ENCODE data around the gene STAT1.

Gene STAT1

GRCh38 chr2:190959911-190960788, 53.8 kb downstream of the STAT1 start:
- peaks cover 4% of the 10 kb centered on the region; the same call in 1 of the 2 replicates for H3K36me3 ChIP-seq (ENCODE audit: insufficient read depth, low read length)
- H3K9ac ChIP-seq (ENCODE audit: low read depth, low read length): no peak overlapping the region
- no peaks in the 10 kb centered on the region for H3K9me3 ChIP-seq (ENCODE audit: control insufficient read depth, insufficient read depth, low read length)
- no peaks in the 10 kb centered on the region for H3K4me1 ChIP-seq (ENCODE audit: insufficient read depth, low read length)

GRCh38 chr2:190953257-190953656, 60.7 kb downstream of the STAT1 start:
- H3K36me3 ChIP-seq (ENCODE audit: insufficient read depth, low read length): no peaks in the 10 kb centered on the region

GRCh38 chr2:190950566-190950991, 63.4 kb downstream of the STAT1 start:
- Histone ChIP-seq H3K9me3 (ENCODE audit: control insufficient read depth, insufficient read depth, low read length) (no peaks in the 10 kb centered on the region), H3K9ac (ENCODE audit: low read depth, low read length) (no peak overlapping the region), H3K4me1 (ENCODE audit: insufficient read depth, low read length) (peaks cover 13% of the 10 kb centered on the region; the same call in 1 of the 2 replicates), H3K36me3 (ENCODE audit: insufficient read depth, low read length) (no peaks in the 10 kb centered on the region)

More at GRCh38 chr2:190953257-190953656, 60.7 kb downstream of the STAT1 start:
- H3K9me3 ChIP-seq (ENCODE audit: control insufficient read depth, insufficient read depth, low read length): no peaks in the 10 kb centered on the region
- H3K4me1 ChIP-seq (ENCODE audit: insufficient read depth, low read length): no peaks in the 10 kb centered on the region
- H3K9ac ChIP-seq (ENCODE audit: low read depth, low read length): no peak overlapping the region

- H3K9me3 ChIP-seq (ENCODE audit: control insufficient read depth, insufficient read depth, low read length): no peaks in the 10 kb centered on the region
- no peak overlapping the region for H3K9ac ChIP-seq (ENCODE audit: low read depth, low read length)
Measured at GRCh38 chr2:190948671-190949070, 65.3 kb downstream of the STAT1 start.

GRCh38 chr2:190947711-190948251, 66.2 kb downstream of the STAT1 start:
- no peak overlapping the region for H3K9ac ChIP-seq (ENCODE audit: low read depth, low read length)
- peaks cover 13% of the 10 kb centered on the region; the same call in 1 of the 2 replicates for H3K4me1 ChIP-seq (ENCODE audit: insufficient read depth, low read length)
- no peaks in the 10 kb centered on the region for H3K36me3 ChIP-seq (ENCODE audit: insufficient read depth, low read length)
- no peaks in the 10 kb centered on the region for H3K9me3 ChIP-seq (ENCODE audit: control insufficient read depth, insufficient read depth, low read length)

More at GRCh38 chr2:190948671-190949070, 65.3 kb downstream of the STAT1 start:
- Histone ChIP-seq H3K4me1 (ENCODE audit: insufficient read depth, low read length) (peaks cover 13% of the 10 kb centered on the region; the same call in 1 of the 2 replicates), H3K36me3 (ENCODE audit: insufficient read depth, low read length) (no peaks in the 10 kb centered on the region)

GRCh38 chr2:190947141-190947540, 66.8 kb downstream of the STAT1 start:
- Histone ChIP-seq H3K9ac (ENCODE audit: low read depth, low read length) (no peak overlapping the region), H3K9me3 (ENCODE audit: control insufficient read depth, insufficient read depth, low read length) (no peaks in the 10 kb centered on the region), H3K4me1 (ENCODE audit: insufficient read depth, low read length) (peaks cover 13% of the 10 kb centered on the region; the same call in 1 of the 2 replicates), H3K36me3 (ENCODE audit: insufficient read depth, low read length) (no peaks in the 10 kb centered on the region)

GRCh38 chr2:190943706-190944105, 70.3 kb downstream of the STAT1 start:
- Histone ChIP-seq H3K9ac (ENCODE audit: low read depth, low read length) (no peak overlapping the region), H3K9me3 (ENCODE audit: control insufficient read depth, insufficient read depth, low read length) (no peaks in the 10 kb centered on the region), H3K4me1 (ENCODE audit: insufficient read depth, low read length) (peaks cover 13% of the 10 kb centered on the region), H3K36me3 (ENCODE audit: insufficient read depth, low read length) (no peaks in the 10 kb centered on the region)

GRCh38 chr2:190942697-190943096, 71.3 kb downstream of the STAT1 start:
- Histone ChIP-seq H3K4me1 (ENCODE audit: insufficient read depth, low read length) (peaks cover 8% of the 10 kb centered on the region), H3K9me3 (ENCODE audit: control insufficient read depth, insufficient read depth, low read length) (no peaks in the 10 kb centered on the region), H3K9ac (ENCODE audit: low read depth, low read length) (no peak overlapping the region), H3K36me3 (ENCODE audit: insufficient read depth, low read length) (no peaks in the 10 kb centered on the region)

GRCh38 chr2:190941571-190941970, 72.4 kb downstream of the STAT1 start:
- no peak overlapping the region for H3K9ac ChIP-seq (ENCODE audit: low read depth, low read length)
- no peaks in the 10 kb centered on the region for H3K36me3 ChIP-seq (ENCODE audit: insufficient read depth, low read length)
- no peaks in the 10 kb centered on the region for H3K9me3 ChIP-seq (ENCODE audit: control insufficient read depth, insufficient read depth, low read length)
- H3K4me1 ChIP-seq (ENCODE audit: insufficient read depth, low read length): no peaks in the 10 kb centered on the region; the same call in 1 of the 2 replicates

- Histone ChIP-seq H3K4me1 (ENCODE audit: insufficient read depth, low read length) (no peaks in the 10 kb centered on the region; the same call in none of the 2 replicates), H3K9me3 (ENCODE audit: control insufficient read depth, insufficient read depth, low read length) (no peaks in the 10 kb centered on the region), H3K36me3 (ENCODE audit: insufficient read depth, low read length) (no peaks in the 10 kb centered on the region), H3K9ac (ENCODE audit: low read depth, low read length) (no peak overlapping the region)
Measured at GRCh38 chr2:190940454-190940853, 73.5 kb downstream of the STAT1 start.

- H3K36me3 ChIP-seq (ENCODE audit: insufficient read depth, low read length): no peaks in the 10 kb centered on the region
- H3K4me1 ChIP-seq (ENCODE audit: insufficient read depth, low read length): peaks cover 6% of the 10 kb centered on the region
- H3K9ac ChIP-seq (ENCODE audit: low read depth, low read length): no peak overlapping the region
- no peaks in the 10 kb centered on the region for H3K9me3 ChIP-seq (ENCODE audit: control insufficient read depth, insufficient read depth, low read length)
Measured at GRCh38 chr2:190938771-190939335, 75.1 kb downstream of the STAT1 start.

- H3K36me3 ChIP-seq (ENCODE audit: insufficient read depth, low read length): no peaks in the 10 kb centered on the region
- H3K9me3 ChIP-seq (ENCODE audit: control insufficient read depth, insufficient read depth, low read length): no peaks in the 10 kb centered on the region
- H3K9ac ChIP-seq (ENCODE audit: low read depth, low read length): no peak overlapping the region
- peaks cover 11% of the 10 kb centered on the region for H3K4me1 ChIP-seq (ENCODE audit: insufficient read depth, low read length)
Measured at GRCh38 chr2:190935054-190935453, 78.9 kb downstream of the STAT1 start.

GRCh38 chr2:190933361-190933760, 80.6 kb downstream of the STAT1 start:
- peaks cover 11% of the 10 kb centered on the region for H3K4me1 ChIP-seq (ENCODE audit: insufficient read depth, low read length)
- H3K9ac ChIP-seq (ENCODE audit: low read depth, low read length): no peak overlapping the region
- no peaks in the 10 kb centered on the region for H3K36me3 ChIP-seq (ENCODE audit: insufficient read depth, low read length)
- no peaks in the 10 kb centered on the region for H3K9me3 ChIP-seq (ENCODE audit: control insufficient read depth, insufficient read depth, low read length)

GRCh38 chr2:190932514-190932913, 81.5 kb downstream of the STAT1 start:
- H3K9me3 ChIP-seq (ENCODE audit: control insufficient read depth, insufficient read depth, low read length): no peaks in the 10 kb centered on the region
- H3K9ac ChIP-seq (ENCODE audit: low read depth, low read length): no peak overlapping the region
- H3K36me3 ChIP-seq (ENCODE audit: insufficient read depth, low read length): no peaks in the 10 kb centered on the region
- H3K4me1 ChIP-seq (ENCODE audit: insufficient read depth, low read length): peaks cover 11% of the 10 kb centered on the region
